ENCODE measurements around the gene TTLL9. TPM values are rescaled to one million over a fixed set of nuclear protein-coding genes. Genes with fewer than 3 reads are reported as not detected.

Gene TTLL9
- total and polyA plus RNA-seq, 7 donors, result 0.15 to 1.1 TPM; not detected in 5

DNA sequence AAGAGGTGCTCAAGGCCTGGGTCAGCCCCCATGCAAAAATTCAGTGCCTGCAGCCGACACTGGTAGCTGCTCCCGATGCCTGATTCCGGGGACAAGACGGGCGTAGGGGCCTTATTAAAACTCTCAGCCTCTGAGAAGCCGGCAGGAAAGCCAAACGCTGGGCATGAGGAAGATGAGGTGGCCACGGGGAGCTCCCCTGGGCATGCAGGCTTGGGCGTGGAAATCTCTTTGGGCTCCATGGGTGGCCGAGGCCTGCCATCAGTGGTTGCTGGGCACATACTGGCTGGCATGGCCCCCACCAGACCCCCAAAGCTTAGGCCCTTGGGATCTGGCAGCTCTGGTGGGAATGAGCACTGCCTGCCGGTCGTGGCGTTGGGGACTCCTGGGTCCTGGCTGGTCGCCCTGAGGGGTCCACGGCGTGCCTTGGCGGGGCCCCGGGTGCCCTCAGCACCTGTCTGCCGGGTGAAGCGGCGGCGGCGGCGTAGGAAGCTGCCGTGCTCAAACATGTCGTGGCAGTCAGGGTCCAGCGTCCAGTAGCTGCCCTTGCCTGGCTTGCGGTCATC is 25.6 kb upstream of the TTLL9 start:
- H3K9me3 ChIP-seq, result no peaks in the 10 kb centered on the region
- 90 to 91% methylated on average over 28 of the region's 28 CpGs for WGBS, 2 donors
- intact Hi-C loops (cut with DNase I), result no loop called here
- TF ChIP-seq, protein P1, sequence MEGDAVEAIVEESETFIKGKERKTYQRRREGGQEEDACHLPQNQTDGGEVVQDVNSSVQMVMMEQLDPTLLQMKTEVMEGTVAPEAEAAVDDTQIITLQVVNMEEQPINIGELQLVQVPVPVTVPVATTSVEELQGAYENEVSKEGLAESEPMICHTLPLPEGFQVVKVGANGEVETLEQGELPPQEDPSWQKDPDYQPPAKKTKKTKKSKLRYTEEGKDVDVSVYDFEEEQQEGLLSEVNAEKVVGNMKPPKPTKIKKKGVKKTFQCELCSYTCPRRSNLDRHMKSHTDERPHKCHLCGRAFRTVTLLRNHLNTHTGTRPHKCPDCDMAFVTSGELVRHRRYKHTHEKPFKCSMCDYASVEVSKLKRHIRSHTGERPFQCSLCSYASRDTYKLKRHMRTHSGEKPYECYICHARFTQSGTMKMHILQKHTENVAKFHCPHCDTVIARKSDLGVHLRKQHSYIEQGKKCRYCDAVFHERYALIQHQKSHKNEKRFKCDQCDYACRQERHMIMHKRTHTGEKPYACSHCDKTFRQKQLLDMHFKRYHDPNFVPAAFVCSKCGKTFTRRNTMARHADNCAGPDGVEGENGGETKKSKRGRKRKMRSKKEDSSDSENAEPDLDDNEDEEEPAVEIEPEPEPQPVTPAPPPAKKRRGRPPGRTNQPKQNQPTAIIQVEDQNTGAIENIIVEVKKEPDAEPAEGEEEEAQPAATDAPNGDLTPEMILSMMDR (IDR thresholded peaks at IDR 0.05), result no peak
- TF ChIP-seq EP300 (IDR thresholded peaks at IDR 0.05), result no peak
- TF ChIP-seq POLR2AphosphoS5 (IDR thresholded peaks at IDR 0.05), result no peak
- peaks cover 4 to 7% (median 5%) of the 10 kb centered on the region in 3 donors for H3K27me3 ChIP-seq
- H3K36me3 ChIP-seq, result no peaks in the 10 kb centered on the region
- DNase-seq, result no peak
- H3K4me1 ChIP-seq, result no peaks in the 10 kb centered on the region
- peak overlapping the region in 2 of 4 donors; percentile 3 to 46 for H3K27ac ChIP-seq
- peak overlapping the region in 1 of 4 donors; percentile 14 for H3K4me3 ChIP-seq

DNA sequence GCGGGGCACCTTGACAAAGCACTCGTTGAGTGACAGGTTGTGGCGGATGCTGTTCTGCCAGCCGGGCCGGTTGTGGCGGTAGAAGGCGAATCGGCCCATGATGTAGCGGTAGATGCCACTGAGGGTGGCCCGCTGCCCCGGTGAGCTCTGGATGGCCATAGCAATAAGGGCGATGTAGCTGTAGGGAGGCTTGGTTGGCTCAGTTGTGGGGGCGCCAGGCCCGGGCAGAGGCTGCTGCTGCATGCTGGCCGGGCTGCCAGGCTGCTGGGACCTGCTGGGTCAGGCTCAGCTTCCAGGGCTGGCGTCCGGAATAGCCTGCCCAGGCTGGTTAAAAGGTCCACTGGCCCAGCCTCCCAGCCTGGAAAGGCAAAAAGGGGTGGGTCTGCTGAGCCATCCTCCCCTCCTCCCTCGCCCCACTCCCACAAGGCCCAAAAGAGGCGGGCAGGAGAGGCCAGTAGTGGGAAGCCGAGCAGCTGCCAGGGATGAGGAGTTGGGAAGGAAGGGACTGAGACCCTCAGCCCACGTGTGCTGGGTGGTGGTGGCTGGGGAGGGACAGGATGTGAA is 25.1 kb upstream of the TTLL9 start, which contains the start of gene FOXS1:
TSS of gene FOXS1 (minus strand) at position 305 of the 564 bp plus-strand sequence. CDS start at position 243, 62 bp downstream.
- WGBS, 2 donors, result 76 to 78% methylated on average over 21 of the region's 21 CpGs
- DNase-seq, result no peak

DNA sequence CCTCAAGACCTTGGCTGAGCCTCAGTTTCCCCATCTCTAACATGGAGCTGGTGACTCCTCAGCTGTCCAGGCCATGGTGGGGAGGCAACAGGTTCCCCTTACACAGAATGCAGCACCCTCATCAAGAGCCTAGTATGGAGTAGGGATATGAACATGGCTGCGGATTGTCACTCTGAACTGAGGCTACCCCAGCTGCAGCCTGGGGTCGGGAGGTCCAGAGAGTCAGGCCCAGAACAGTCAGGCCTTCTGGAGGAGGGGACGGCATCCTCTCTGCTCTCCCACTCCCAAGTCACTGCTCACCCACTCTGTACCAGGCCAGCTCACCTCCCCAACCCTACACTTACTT is 23.7 kb upstream of the TTLL9 start:
- no peaks in the 10 kb centered on the region for H3K4me1 ChIP-seq
- DNase-seq, result no peak
- no peaks in the 10 kb centered on the region for H3K9me3 ChIP-seq
- TF ChIP-seq POLR2A (IDR thresholded peaks at IDR 0.05) (no peak), EP300 (IDR thresholded peaks at IDR 0.05) (no peak), POLR2AphosphoS5 (IDR thresholded peaks at IDR 0.05) (no peak)
- TF ChIP-seq, protein P1 (IDR thresholded peaks at IDR 0.05), result no peak
- intact Hi-C loops (cut with DNase I), result loop anchor here (1.0 kb wide), 1 partner anchor 23 kb away; no protein-coding TSS in a partner anchor
- H3K4me3 ChIP-seq, result no peak overlapping the region
- 55 to 85% methylated on average over 3 of the region's 3 CpGs for WGBS, 2 donors
- no peaks in the 10 kb centered on the region for H3K36me3 ChIP-seq
- no peak overlapping the region for H3K27ac ChIP-seq
- H3K27me3 ChIP-seq, result peaks cover 4 to 24% (median 10%) of the 10 kb centered on the region in 3 donors

More for the DNA sequence above, 25.1 kb upstream of the TTLL9 start, which contains the start of gene FOXS1:
- H3K36me3 ChIP-seq, result no peaks in the 10 kb centered on the region
- H3K27ac ChIP-seq, result peak within 1 kb of the TSS in 2 of 4 donors; percentile 3 to 46
- H3K4me1 ChIP-seq, result no peaks in the 10 kb centered on the region
- H3K4me3 ChIP-seq, result peak within 1 kb of the TSS in 1 of 4 donors; percentile 14
- no peak for TF ChIP-seq EP300 (IDR thresholded peaks at IDR 0.05)
- TF ChIP-seq POLR2A (IDR thresholded peaks at IDR 0.05), result no peak
- peak in 1 of 4 donors; percentile 23 for TF ChIP-seq POLR2AphosphoS5 (IDR thresholded peaks at IDR 0.05)
- TF ChIP-seq, protein P1 (IDR thresholded peaks at IDR 0.05), result no peak
- H3K9me3 ChIP-seq, result no peaks in the 10 kb centered on the region
- intact Hi-C loops (cut with DNase I), result no loop called here
- peaks cover 4 to 12% (median 5%) of the 10 kb centered on the region in 3 donors for H3K27me3 ChIP-seq

DNA sequence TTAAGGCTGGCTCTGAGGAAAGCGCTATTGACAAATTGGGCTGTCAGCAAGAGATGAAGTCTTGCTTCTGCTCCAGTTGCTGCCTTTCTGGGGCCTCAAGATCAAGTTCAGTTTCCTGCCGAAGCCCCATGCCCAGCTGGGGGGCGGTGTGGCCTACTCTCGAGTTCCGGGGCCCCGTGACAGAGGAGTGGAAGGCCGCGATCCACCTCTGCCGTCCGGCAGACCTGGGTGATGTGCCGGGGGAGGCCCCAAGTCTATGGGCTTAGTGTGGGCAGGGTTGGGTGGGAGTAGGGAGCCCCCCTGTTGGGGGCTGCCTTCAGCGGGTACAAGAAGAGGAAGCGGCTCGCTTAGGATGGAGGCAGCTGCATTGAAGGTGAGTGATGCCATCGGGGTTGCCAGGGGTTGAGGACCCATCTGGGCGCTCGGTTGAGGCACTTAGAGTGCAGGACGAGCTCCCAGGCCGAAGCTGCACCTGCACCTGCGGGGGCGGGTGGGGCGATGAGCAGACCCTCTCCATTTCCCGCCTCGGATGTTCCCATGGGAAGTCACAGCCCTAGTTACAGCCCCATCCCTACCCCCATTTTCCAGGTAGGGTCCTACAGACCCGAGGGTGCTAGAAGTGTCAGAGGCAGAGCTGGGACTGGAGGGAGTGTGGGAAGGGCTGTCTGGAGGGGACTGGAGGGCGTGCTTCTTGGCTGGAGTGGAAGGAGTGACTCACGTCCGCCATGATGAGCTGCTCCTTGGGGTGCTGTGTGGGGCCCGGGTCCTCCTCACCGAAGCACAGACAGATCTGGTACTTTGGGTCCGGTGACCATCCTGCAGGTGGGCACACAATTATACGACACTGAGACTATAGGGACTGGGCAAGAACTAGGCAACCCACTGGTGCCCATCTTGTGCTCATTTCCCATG is 22.1 kb upstream of the TTLL9 start:
- peaks cover 4 to 32% (median 10%) of the 10 kb centered on the region in 3 donors for H3K27me3 ChIP-seq
- no peak for DNase-seq
- no peaks in the 10 kb centered on the region for H3K36me3 ChIP-seq
- WGBS, 2 donors, result 83 to 92% methylated on average over 32 of the region's 32 CpGs
- peaks cover 0 to 7% (median 0%) of the 10 kb centered on the region in 4 donors for H3K4me1 ChIP-seq
- no peak overlapping the region for H3K27ac ChIP-seq
- H3K4me3 ChIP-seq, result no peak overlapping the region
- no peak for TF ChIP-seq POLR2AphosphoS5 (IDR thresholded peaks at IDR 0.05)
- no peak for TF ChIP-seq EP300 (IDR thresholded peaks at IDR 0.05)
- TF ChIP-seq, protein P1 (IDR thresholded peaks at IDR 0.05), result no peak
- no peak for TF ChIP-seq POLR2A (IDR thresholded peaks at IDR 0.05)
- intact Hi-C loops (cut with DNase I), result no loop called here
- H3K9me3 ChIP-seq, result no peaks in the 10 kb centered on the region
